Mammary epithelial cell (primary cell): ENCODE measurements around the gene WDR70.

Source experiments
- CTCF ChIP-seq, 2 donors: IDR thresholded peaks in 1 of 2; conservative IDR thresholded peaks in 1 of 2; 2 replicates each; pipeline ENCODE4 v1.5.1; 2011 to 2012; ENCODE audit warnings: inconsistent platforms in 2 of 2, low read length in 2 of 2, mild to moderate bottlenecking in 2 of 2, control low read depth in 1 of 2, low read depth in 1 of 2; ENCODE audit not compliant: insufficient read depth in 1 of 2; ENCODE audit errors: extremely low read depth in 1 of 2
- EZH2 ChIP-seq: IDR thresholded peaks from 2 replicates; pipeline ENCODE4 v1.6.1; 2012; ENCODE audit warnings: low read length, inconsistent platforms, borderline replicate concordance

DNA sequence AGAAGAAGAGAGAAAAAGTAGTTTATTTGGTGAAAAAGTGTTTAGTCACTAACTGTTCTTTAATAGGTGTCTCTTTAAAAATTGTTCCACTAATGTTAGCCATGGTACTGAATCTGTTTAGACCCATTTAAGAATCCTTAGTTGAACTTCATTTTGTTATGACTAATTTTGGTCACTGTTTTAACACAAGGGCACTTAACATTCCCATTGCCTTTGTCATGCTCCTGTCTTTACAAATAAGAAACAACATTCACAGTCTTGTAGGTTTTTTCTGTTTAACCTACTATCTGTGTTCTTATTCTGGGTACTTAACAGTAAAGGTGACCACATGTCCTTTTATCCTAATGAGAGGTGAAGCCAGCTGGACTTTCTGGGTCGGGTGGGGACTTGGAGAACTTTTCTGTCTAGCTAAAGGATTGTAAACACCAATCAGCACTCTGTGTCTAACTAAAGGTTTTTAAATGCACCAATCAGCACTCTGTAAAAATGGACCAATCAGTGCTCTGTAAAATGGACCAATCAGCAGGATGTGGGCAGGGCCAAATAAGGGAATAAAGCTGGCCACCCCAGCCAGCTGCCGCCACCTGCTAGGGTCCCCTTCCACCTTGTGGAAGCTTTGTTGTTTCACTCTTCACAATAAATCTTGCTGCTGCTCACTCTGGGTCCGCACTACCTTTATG lies 116.7 kb downstream of the WDR70 start:
- TF ChIP-seq CTCF (conservative IDR thresholded peaks at IDR 0.05 in 1 of 2, IDR thresholded peaks at IDR 0.05 in 1 of 2; ENCODE audit: extremely low read depth in 1 of 2, insufficient read depth in 1 of 2, low read depth in 1 of 2, low read length in 2 of 2) (no peak), EZH2 (no peak)
